Natural killer cell (primary cell): ENCODE measurements around the gene ATOH8. TPM values are rescaled to one million over a fixed set of nuclear protein-coding genes. Genes with fewer than 3 reads are reported as not detected.

Experiments
- ATAC-seq, 3 donors: fragments of 150-1000 bp in 2 of 3; fragments of 200-7000 bp in 1 of 3; cut with Tn5 transposase; 1 replicate in 1 of 3; 2 replicates in 2 of 3; pipeline ENCODE4 v1.10.0; 2021; ENCODE audit warnings: mild to moderate bottlenecking in 2 of 3, moderate library complexity in 2 of 3
- DNase-seq, 2 donors: peaks; one replicate each; pipeline versions ENCODE4 v3.0.0 to v3.0.0-alpha.2; 2013 to 2021; ENCODE audit warnings: mixed read lengths in 1 of 2
- H3K27ac ChIP-seq: one replicate; pipeline ENCODE4 v1.5.1; 2013; ENCODE audit warnings: mild to moderate bottlenecking, low read length
- H3K27me3 ChIP-seq: one replicate; pipeline ENCODE4 v1.6.1; 2013; ENCODE audit warnings: low read length; ENCODE audit not compliant: control insufficient read depth, insufficient read depth
- H3K36me3 ChIP-seq: one replicate; pipeline ENCODE4 v1.6.1; 2013; ENCODE audit warnings: low read length; ENCODE audit not compliant: control insufficient read depth, insufficient read depth
- H3K4me1 ChIP-seq: one replicate; pipeline ENCODE4 v1.6.1; 2013; ENCODE audit warnings: low read length; ENCODE audit not compliant: control insufficient read depth, insufficient read depth
- H3K4me3 ChIP-seq: one replicate; pipeline ENCODE4 v1.5.1; 2013; ENCODE audit warnings: low read length
- H3K9me3 ChIP-seq: one replicate; pipeline ENCODE4 v1.6.1; 2013; ENCODE audit warnings: low read length; ENCODE audit not compliant: control insufficient read depth, insufficient read depth
- H3K27ac Mint-ChIP-seq, 2 donors: one replicate each; pipeline ENCODE4 v1.8.0; 2022; ENCODE audit warnings: mild to moderate bottlenecking in 2 of 2, mixed read lengths in 2 of 2, moderate library complexity in 1 of 2
- H3K27me3 Mint-ChIP-seq, 2 donors: one replicate each; pipeline ENCODE4 v1.8.0; 2022; ENCODE audit warnings: low read depth in 2 of 2, mixed read lengths in 2 of 2
- H3K36me3 Mint-ChIP-seq: one replicate; pipeline ENCODE4 v1.8.0; 2022; ENCODE audit warnings: mixed read lengths
- H3K4me1 Mint-ChIP-seq, 2 donors: one replicate each; pipeline ENCODE4 v1.8.0; 2022; ENCODE audit warnings: mixed read lengths in 2 of 2
- H3K4me3 Mint-ChIP-seq: one replicate; pipeline ENCODE4 v1.8.0; 2022; ENCODE audit warnings: mild to moderate bottlenecking, moderate library complexity, mixed read lengths
- H3K9me3 Mint-ChIP-seq, 2 donors: one replicate each; pipeline ENCODE4 v1.8.0; 2022; ENCODE audit warnings: mixed read lengths in 2 of 2
- CTCF ChIP-seq: fragments of 200-600 bp; IDR thresholded peaks from one replicate; pipeline ENCODE4 v1.8.0; 2022; ENCODE audit warnings: antibody characterized with exemption
- WGBS: methylation state at CpG from one replicate; pipeline ENCODE4 v1.1.7; 2013; ENCODE audit warnings: missing lambda C conversion rate; ENCODE audit not compliant: insufficient coverage; 5-methylcytosine and 5-hydroxymethylcytosine counted together
- intact Hi-C: fragments of 100-400 bp; cut with micrococcal nuclease; formaldehyde crosslinking; loops from one replicate; pipeline ENCODE4 v1.14.2; 2022
- total RNA-seq, 4 donors: library from RNA; stranded (reverse); fragments of 120-200 nt in 1 of 4; gene quantifications; one replicate each; pipeline versions ENCODE4 v1.2.3 to v1.2.4, GENCODE V29; 2013 to 2022

The ATOH8 gene
- total RNA-seq, 3 donors from 2014 or later (not counting 1 experiment from before 2014, with no cell fraction given), result 0.23 TPM; not detected in 2

GRCh38 chr2:85731606-85732005, 22.2 kb upstream of the ATOH8 start:
- no peak overlapping the region for H3K4me3 ChIP-seq
- H3K36me3 ChIP-seq, result no peaks in the 10 kb centered on the region
- H3K4me1 Mint-ChIP-seq, result peaks cover 8 to 12% of the 10 kb centered on the region in 2 donors
- DNase-seq (no peak), ATAC-seq (no peak)
- WGBS, result 56% methylated on average over 2 of the region's 3 CpGs
- H3K4me3 Mint-ChIP-seq, result no peak overlapping the region
- intact Hi-C loops, result no loop called here
- H3K27ac Mint-ChIP-seq, result no peak overlapping the region
- no peaks in the 10 kb centered on the region for H3K9me3 ChIP-seq
- H3K27me3 ChIP-seq, result no peaks in the 10 kb centered on the region
- H3K9me3 Mint-ChIP-seq, result no peaks in the 10 kb centered on the region
- peaks cover 12% of the 10 kb centered on the region for H3K4me1 ChIP-seq
- peaks cover 5 to 7% of the 10 kb centered on the region in 2 donors for H3K27me3 Mint-ChIP-seq
- no peak for TF ChIP-seq CTCF
- H3K36me3 Mint-ChIP-seq, result no peaks in the 10 kb centered on the region
- H3K27ac ChIP-seq, result no peak overlapping the region

GRCh38 chr2:85732467-85733120, 21.2 kb upstream of the ATOH8 start:
- intact Hi-C loops, result no loop called here
- TF ChIP-seq CTCF, result no peak
- 67% methylated on average over 1 of the region's 2 CpGs for WGBS

GRCh38 chr2:85733121-85733960, 20.4 kb upstream of the ATOH8 start:
- no peak for TF ChIP-seq CTCF
- Histone ChIP-seq H3K9me3 (no peaks in the 10 kb centered on the region), H3K36me3 (no peaks in the 10 kb centered on the region), H3K27me3 (no peaks in the 10 kb centered on the region), H3K27ac (no peak overlapping the region), H3K4me3 (no peak overlapping the region), H3K4me1 (peaks cover 12% of the 10 kb centered on the region)
- no peak overlapping the region for H3K4me3 Mint-ChIP-seq
- H3K27me3 Mint-ChIP-seq, result peaks cover 7 to 10% of the 10 kb centered on the region in 2 donors
- intact Hi-C loops, result no loop called here
- ATAC-seq (no peak), DNase-seq (no peak)
- H3K9me3 Mint-ChIP-seq, result no peaks in the 10 kb centered on the region
- 73% methylated on average over 18 of the region's 18 CpGs for WGBS
- H3K36me3 Mint-ChIP-seq, result no peaks in the 10 kb centered on the region
- peaks cover 8 to 12% of the 10 kb centered on the region in 2 donors for H3K4me1 Mint-ChIP-seq
- H3K27ac Mint-ChIP-seq, result no peak overlapping the region

More at GRCh38 chr2:85732467-85733120, 21.2 kb upstream of the ATOH8 start:
- Mint-ChIP-seq H3K27me3 (peaks cover 7 to 10% of the 10 kb centered on the region in 2 donors), H3K36me3 (no peaks in the 10 kb centered on the region), H3K27ac (no peak overlapping the region), H3K4me1 (peaks cover 8 to 12% of the 10 kb centered on the region in 2 donors), H3K4me3 (no peak overlapping the region), H3K9me3 (no peaks in the 10 kb centered on the region)
- no peak overlapping the region for H3K4me3 ChIP-seq
- H3K27me3 ChIP-seq, result no peaks in the 10 kb centered on the region
- ATAC-seq (no peak), DNase-seq (no peak)
- peaks cover 12% of the 10 kb centered on the region for H3K4me1 ChIP-seq
- no peaks in the 10 kb centered on the region for H3K36me3 ChIP-seq
- H3K9me3 ChIP-seq, result no peaks in the 10 kb centered on the region
- H3K27ac ChIP-seq, result no peak overlapping the region
